HepG2 (cell line): ENCODE data around the gene PARP16. TPM values are rescaled to one million over a fixed set of nuclear protein-coding genes. Genes with fewer than 3 reads are reported as not detected.

Source experiments
- ATAC-seq: fragments of 200-7000 bp; cut with Tn5 transposase; 3 replicates; pipeline ENCODE4 v1.9.1; 2020; ENCODE audit warnings: mild to moderate bottlenecking, moderate library complexity
- BruUV-seq: library from RNA; stranded (reverse); fragments of 400-500 nt; replicated peaks from 2 replicates; lab custom pipeline; 2021; lab: Mats Ljungman, UMichigan
- CTCF ChIA-PET: fragments of 300-600 bp; formaldehyde crosslinking; extraction: SDS; loops from one replicate; lab custom pipeline; 2021; ENCODE audit warnings: low total read pairs, inconsistent platforms, low intra/inter-chr PET ratio; lab: Yijun Ruan, JAX
- POLR2A ChIA-PET: fragments of 350-600 bp; sonication (Branson Sonifier 250); formaldehyde crosslinking; loops from one replicate; lab custom pipeline; 2020; ENCODE audit warnings: antibody characterized with exemption, inconsistent platforms; lab: Yijun Ruan, JAX
- DNase-seq: peaks from one replicate; pipeline ENCODE4 v3.0.0-alpha.2; 2015; ENCODE audit warnings: low spot score
- FAIRE-seq: peaks from 3 replicates; lab custom pipeline; 2011; peaks lifted over from hg19 to GRCh38; lab: Jason Lieb, UNC
- H2AFZ ChIP-seq: one replicate; pipeline ENCODE4 v1.6.1; 2011; ENCODE audit warnings: low read length, inconsistent platforms
- H3K27ac ChIP-seq: fragments of 300-600 bp; 3 replicates; pipeline ENCODE4 v1.8.0; 2011; ENCODE audit warnings: mixed run types, mild to moderate bottlenecking, mixed read lengths, low read length, inconsistent platforms; ENCODE audit not compliant: insufficient read depth; ENCODE audit errors: extremely low read length
- H3K27me3 ChIP-seq, 2 experiments: fragments of 200-600 bp in 1 of 2; 2 replicates in 1 of 2; 3 replicates in 1 of 2; pipeline versions ENCODE4 v1.6.0 to v1.8.0; 2011; ENCODE audit warnings: low read length in 2 of 2, mild to moderate bottlenecking in 2 of 2, moderate library complexity in 2 of 2, inconsistent platforms in 1 of 2; ENCODE audit not compliant: insufficient read depth in 2 of 2, control insufficient read depth in 1 of 2
- H3K36me3 ChIP-seq, 2 experiments: fragments of 200-600 bp in 1 of 2; replicated peaks in 1 of 2; 2 replicates in 1 of 2; 3 replicates in 1 of 2; pipeline versions ENCODE4 v1.5.1 to v1.8.0; 2011; ENCODE audit warnings: low read length in 2 of 2, inconsistent platforms in 1 of 2; ENCODE audit not compliant: insufficient read depth in 2 of 2, control insufficient read depth in 1 of 2
- H3K4me1 ChIP-seq: 2 replicates; pipeline ENCODE4 v1.5.1; 2012; ENCODE audit warnings: low read length, inconsistent platforms; ENCODE audit not compliant: insufficient read depth
- H3K4me2 ChIP-seq: 2 replicates; pipeline ENCODE4 v1.6.0; 2011; ENCODE audit warnings: low read depth, low read length, inconsistent platforms
- H3K4me3 ChIP-seq, 3 experiments: fragments of 200-600 bp in 1 of 3; sonication (generic), shearing (Covaris generic) in 1 of 3; replicated peaks in 1 of 3; 2 replicates each; pipeline ENCODE4 v1.5.1; 2011 to 2016; ENCODE audit warnings: low read length in 3 of 3, inconsistent platforms in 2 of 3, low read depth in 2 of 3, mild to moderate bottlenecking in 2 of 3, control low read depth in 1 of 3, mixed read lengths in 1 of 3; ENCODE audit not compliant: insufficient read depth in 1 of 3
- H3K79me2 ChIP-seq: one replicate; pipeline ENCODE4 v1.6.1; 2011; ENCODE audit warnings: low read length, inconsistent platforms; ENCODE audit not compliant: insufficient read depth
- H3K9ac ChIP-seq: 2 replicates; pipeline ENCODE4 v1.6.0; 2011; ENCODE audit warnings: mild to moderate bottlenecking, low read depth, low read length, inconsistent platforms; ENCODE audit not compliant: insufficient read depth
- H3K9me3 ChIP-seq: 2 replicates; pipeline ENCODE4 v1.5.1; 2012; ENCODE audit warnings: mild to moderate bottlenecking, low read length
- H4K20me1 ChIP-seq: 2 replicates; pipeline ENCODE4 v1.6.0; 2011; ENCODE audit warnings: inconsistent platforms, mild to moderate bottlenecking, low read length, moderate library complexity; ENCODE audit not compliant: insufficient read depth
- ELF3 ChIP-seq: IDR thresholded peaks from 2 replicates; pipeline ENCODE4 v1.6.1; 2016; ENCODE audit warnings: missing genetic modification reagents, missing compliant biosample characterization
- RXRA ChIP-seq: sonication (generic); formaldehyde crosslinking; IDR thresholded peaks from 2 replicates; pipeline ENCODE4 v1.5.1; 2020; ENCODE audit warnings: missing genetic modification reagents
- SCMH1 ChIP-seq: sonication (generic); formaldehyde crosslinking; IDR thresholded peaks from 2 replicates; pipeline ENCODE4 v1.9.0; 2021; ENCODE audit warnings: missing genetic modification reagents, mild to moderate bottlenecking, borderline replicate concordance
- ZNF251 ChIP-seq: sonication (generic); formaldehyde crosslinking; IDR thresholded peaks from 2 replicates; pipeline ENCODE4 v1.9.0; 2021; ENCODE audit warnings: mild to moderate bottlenecking, missing genetic modification reagents
- ZNF563 ChIP-seq: sonication (generic); formaldehyde crosslinking; IDR thresholded peaks from 2 replicates; pipeline ENCODE4 v1.8.0; 2022; ENCODE audit warnings: mild to moderate bottlenecking, moderate library complexity, missing genetic modification reagents
- ZNF615 ChIP-seq: sonication (generic); formaldehyde crosslinking; IDR thresholded peaks from 2 replicates; pipeline ENCODE4 v1.5.0; 2020; ENCODE audit warnings: mild to moderate bottlenecking, missing genetic modification reagents, borderline replicate concordance
- ZSCAN9 ChIP-seq: IDR thresholded peaks from 2 replicates; pipeline ENCODE4 v1.6.1; 2016; ENCODE audit warnings: borderline replicate concordance
- in situ Hi-C: cut with HindIII; loops from 2 replicates; pipeline ENCODE4 v1.10.0; 2017; ENCODE audit warnings: low pct_unique_long_range_greater_than_20kb; ENCODE audit not compliant: extremely low pct_ligation_motif_present
- intact Hi-C: fragments of 100-400 bp; cut with micrococcal nuclease; formaldehyde crosslinking; loops from one replicate; pipeline ENCODE4 v1.10.0; 2022; ENCODE audit not compliant: unreplicated experiment
- polyA plus RNA-seq, 8 experiments: library from polyadenylated mRNA; depleted of rRNA in 3 of 8; stranded (reverse) in 7 of 8; unstranded in 1 of 8; fragments of >200 nt; fragmentation: Illumina TruSeq in 4 of 8; extraction: Trizol in 4 of 8; gene quantifications; 2 replicates each; pipeline versions ENCODE4 v1.2.1 to v1.2.3, GENCODE V29; 2011 to 2016; ENCODE audit warnings: low read depth in 4 of 8, missing spikeins in 1 of 8, mixed read lengths in 1 of 8; ENCODE audit not compliant: insufficient read depth in 1 of 8
- total RNA-seq, 5 experiments: library from RNA; depleted of rRNA; stranded (reverse); fragments of >200 nt; fragmentation: Illumina TruSeq; extraction: Trizol; gene quantifications; 2 replicates each; pipeline ENCODE4 v1.2.3, GENCODE V29; 2016; ENCODE audit warnings: low read depth in 1 of 5
- TF ChIP-seq, protein P1 (sequence below): sonication (generic); formaldehyde crosslinking; IDR thresholded peaks from 2 replicates; pipeline ENCODE4 v1.4.0; 2020; ENCODE audit warnings: mild to moderate bottlenecking, missing genetic modification reagents
- TF ChIP-seq, protein P2 (sequence below): sonication (generic); formaldehyde crosslinking; IDR thresholded peaks from 2 replicates; pipeline ENCODE4 v1.9.0; 2022; ENCODE audit warnings: low read depth, missing genetic modification reagents

PARP16 gene
- total and polyA plus RNA-seq, 2 of the 13 experiments (the other 11 are each of a cell fraction or from before 2014, with no cell fraction given), result 6.8 to 7.6 TPM

GRCh38 chr15:65306551-65306950 lies 19.9 kb upstream of the PARP16 start:
- Histone ChIP-seq H3K79me2 (no peaks in the 10 kb centered on the region), H3K9ac (no peak overlapping the region), H3K9me3 (no peaks in the 10 kb centered on the region), H3K4me1 (peaks cover 53% of the 10 kb centered on the region), H2AFZ (no peak overlapping the region), H3K27me3 (no peaks in the 10 kb centered on the region; a peak in 1 of 5 replicates), H3K36me3 (no peaks in the 10 kb centered on the region), H3K4me2 (no peak overlapping the region), H3K4me3 (no peak overlapping the region), H4K20me1 (no peaks in the 10 kb centered on the region), H3K27ac (no peak overlapping the region)
- ChIA-PET POLR2A (no interaction called here), CTCF (no interaction called here)
- in situ Hi-C loops, result no loop called here
- DNase-seq (no peak), FAIRE-seq (no peak), ATAC-seq (no peak)
- BruUV-seq, result no TSS peak
- intact Hi-C loops, result no loop called here
- TF ChIP-seq, protein P1, sequence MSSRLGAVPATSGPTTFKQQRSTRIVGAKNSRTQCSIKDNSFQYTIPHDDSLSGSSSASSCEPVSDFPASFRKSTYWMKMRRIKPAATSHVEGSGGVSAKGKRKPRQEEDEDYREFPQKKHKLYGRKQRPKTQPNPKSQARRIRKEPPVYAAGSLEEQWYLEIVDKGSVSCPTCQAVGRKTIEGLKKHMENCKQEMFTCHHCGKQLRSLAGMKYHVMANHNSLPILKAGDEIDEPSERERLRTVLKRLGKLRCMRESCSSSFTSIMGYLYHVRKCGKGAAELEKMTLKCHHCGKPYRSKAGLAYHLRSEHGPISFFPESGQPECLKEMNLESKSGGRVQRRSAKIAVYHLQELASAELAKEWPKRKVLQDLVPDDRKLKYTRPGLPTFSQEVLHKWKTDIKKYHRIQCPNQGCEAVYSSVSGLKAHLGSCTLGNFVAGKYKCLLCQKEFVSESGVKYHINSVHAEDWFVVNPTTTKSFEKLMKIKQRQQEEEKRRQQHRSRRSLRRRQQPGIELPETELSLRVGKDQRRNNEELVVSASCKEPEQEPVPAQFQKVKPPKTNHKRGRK (CRISPR knock-in tag), result no peak
- TF ChIP-seq ZNF615 (no peak), SCMH1 (CRISPR knock-in tag) (no peak), ZSCAN9 (CRISPR knock-in tag) (no peak), ELF3 (no peak), ZNF563 (CRISPR knock-in tag) (no peak), RXRA (CRISPR knock-in tag) (no peak), ZNF251 (no peak)
- TF ChIP-seq, protein P2, sequence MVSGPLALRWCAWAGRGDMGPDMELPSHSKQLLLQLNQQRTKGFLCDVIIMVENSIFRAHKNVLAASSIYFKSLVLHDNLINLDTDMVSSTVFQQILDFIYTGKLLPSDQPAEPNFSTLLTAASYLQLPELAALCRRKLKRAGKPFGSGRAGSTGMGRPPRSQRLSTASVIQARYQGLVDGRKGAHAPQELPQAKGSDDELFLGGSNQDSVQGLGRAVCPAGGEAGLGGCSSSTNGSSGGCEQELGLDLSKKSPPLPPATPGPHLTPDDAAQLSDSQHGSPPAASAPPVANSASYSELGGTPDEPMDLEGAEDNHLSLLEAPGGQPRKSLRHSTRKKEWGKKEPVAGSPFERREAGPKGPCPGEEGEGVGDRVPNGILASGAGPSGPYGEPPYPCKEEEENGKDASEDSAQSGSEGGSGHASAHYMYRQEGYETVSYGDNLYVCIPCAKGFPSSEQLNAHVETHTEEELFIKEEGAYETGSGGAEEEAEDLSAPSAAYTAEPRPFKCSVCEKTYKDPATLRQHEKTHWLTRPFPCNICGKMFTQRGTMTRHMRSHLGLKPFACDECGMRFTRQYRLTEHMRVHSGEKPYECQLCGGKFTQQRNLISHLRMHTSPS (CRISPR knock-in tag), result no peak
